HPDE6-E6E7 (cell line): Measurements from ENCODE around the gene FAM200C.

Source experiments
- DNase-seq: peaks from one replicate; pipeline ENCODE4 v3.0.0; 2011; ENCODE audit warnings: missing footprints; ENCODE audit errors: extremely low spot score

The FAM200C gene

GRCh38 chr5:160419458-160420330 is 19.8 kb upstream of the FAM200C start:
- DNase-seq = no peak

- DNase-seq = peak; percentile 94
These were observed 19.0 kb upstream of the FAM200C start, which contains the start of gene SLU7 for GRCh38 chr5:160418561-160419457. Gene SLU7, minus strand, starts transcription at chr5:160419081. Its CDS starts 3,787 bp downstream, at chr5:160415294.

- DNase-seq = no peak
These were observed 1.0 kb downstream of the FAM200C start for GRCh38 chr5:160398806-160399205.

- no peak for DNase-seq
These were observed 2.4 kb downstream of the FAM200C start for GRCh38 chr5:160397492-160397891.

- no peak for DNase-seq
These were observed 4.7 kb downstream of the FAM200C start for GRCh38 chr5:160395111-160395510.

- DNase-seq = no peak
These were observed 8.8 kb downstream of the FAM200C start for GRCh38 chr5:160390787-160391696.

GRCh38 chr5:160387445-160387844 is 12.4 kb downstream of the FAM200C start:
- DNase-seq = no peak

GRCh38 chr5:160385496-160385895 is 14.4 kb downstream of the FAM200C start:
- DNase-seq = no peak

- no peak for DNase-seq
These were observed 15.2 kb downstream of the FAM200C start for GRCh38 chr5:160384681-160385080.

GRCh38 chr5:160382346-160382745 is 17.5 kb downstream of the FAM200C start:
- DNase-seq = no peak

- DNase-seq = no peak
These were observed 19.8 kb downstream of the FAM200C start for GRCh38 chr5:160380041-160380440.

- no peak for DNase-seq
These were observed 20.3 kb downstream of the FAM200C start for GRCh38 chr5:160379511-160379910.

GRCh38 chr5:160378330-160378729 is 21.5 kb downstream of the FAM200C start:
- no peak for DNase-seq

- no peak for DNase-seq
These were observed 22.2 kb downstream of the FAM200C start for GRCh38 chr5:160377651-160378050.

GRCh38 chr5:160376416-160376815 is 23.4 kb downstream of the FAM200C start:
- DNase-seq = no peak

- no peak for DNase-seq
These were observed 24.2 kb downstream of the FAM200C start for GRCh38 chr5:160375701-160376100.

- DNase-seq = no peak
These were observed 24.7 kb downstream of the FAM200C start for GRCh38 chr5:160375166-160375565.

GRCh38 chr5:160371294-160371693 is 28.6 kb downstream of the FAM200C start:
- no peak for DNase-seq

- DNase-seq = no peak
These were observed 29.2 kb downstream of the FAM200C start for GRCh38 chr5:160370713-160371034.

- DNase-seq = peak; percentile 43
These were observed 29.7 kb downstream of the FAM200C start, which contains the start of gene C1QTNF2 for GRCh38 chr5:160369990-160370712. Gene C1QTNF2, minus strand, starts transcription at chr5:160370626. Its CDS starts 15,615 bp downstream, at chr5:160355011.

- no peak for DNase-seq
These were observed 32.0 kb downstream of the FAM200C start for GRCh38 chr5:160367885-160368284.
